WTC11 (cell line): ENCODE measurements around the gene PTPN4. TPM values are rescaled to one million over a fixed set of nuclear protein-coding genes. Genes with fewer than 3 reads are reported as not detected.

Experiments
- ATAC-seq: fragments of 200-7000 bp; cut with Tn5 transposase; 2 replicates; pipeline ENCODE4 v1.10.0; 2021; ENCODE audit warnings: mild to moderate bottlenecking, moderate library complexity
- CTCF ChIA-PET: fragments of 300-600 bp; sonication (Branson Sonifier 250); formaldehyde crosslinking; loops from one replicate; lab custom pipeline; 2021; ENCODE audit warnings: antibody characterized with exemption; lab: Charles Lee
- POLR2A ChIA-PET: fragments of 350-600 bp; sonication (Branson Sonifier 250); formaldehyde crosslinking; loops from one replicate; lab custom pipeline; 2021; ENCODE audit warnings: antibody characterized with exemption; lab: Charles Lee
- DNase-seq: peaks from one replicate; pipeline ENCODE4 v3.0.0; 2021; ENCODE audit warnings: low spot score
- H3K27ac Mint-ChIP-seq: 2 replicates; pipeline ENCODE4 v1.8.0; 2021; ENCODE audit warnings: mixed read lengths
- H3K27me3 Mint-ChIP-seq: 2 replicates; pipeline ENCODE4 v1.8.0; 2021; ENCODE audit warnings: low read depth, mild to moderate bottlenecking, moderate library complexity, mixed read lengths
- H3K36me3 Mint-ChIP-seq: 2 replicates; pipeline ENCODE4 v1.8.0; 2021; ENCODE audit warnings: mixed read lengths
- H3K4me1 Mint-ChIP-seq: 2 replicates; pipeline ENCODE4 v1.8.0; 2022; ENCODE audit warnings: mixed read lengths
- H3K4me3 Mint-ChIP-seq: 2 replicates; pipeline ENCODE4 v1.8.0; 2021; ENCODE audit warnings: mild to moderate bottlenecking, moderate library complexity, mixed read lengths
- H3K9me3 Mint-ChIP-seq: 2 replicates; pipeline ENCODE4 v1.8.0; 2021; ENCODE audit warnings: mixed read lengths
- CBFB ChIP-seq: sonication (generic); formaldehyde crosslinking; IDR thresholded peaks from 2 replicates; pipeline ENCODE4 v1.8.1; 2022; ENCODE audit warnings: mild to moderate bottlenecking, low read depth, missing genetic modification reagents
- ETV6 ChIP-seq: sonication (generic); formaldehyde crosslinking; IDR thresholded peaks from 2 replicates; pipeline ENCODE4 v1.8.1; 2022; ENCODE audit warnings: mild to moderate bottlenecking, missing genetic modification reagents
- FOXK1 ChIP-seq: sonication (generic); formaldehyde crosslinking; IDR thresholded peaks from 2 replicates; pipeline ENCODE4 v1.8.0; 2022; ENCODE audit warnings: mild to moderate bottlenecking, moderate library complexity, missing genetic modification reagents
- HMGA2 ChIP-seq: fragments of 250-450 bp; sonication (Bioruptor Pico); IDR thresholded peaks from 2 replicates; pipeline ENCODE4 v1.4.0; 2021; ENCODE audit warnings: mild to moderate bottlenecking, moderate library complexity
- MYBL2 ChIP-seq: sonication (generic); formaldehyde crosslinking; IDR thresholded peaks from 2 replicates; pipeline ENCODE4 v1.8.1; 2023; ENCODE audit warnings: mild to moderate bottlenecking, moderate library complexity, missing genetic modification reagents
- NR3C1 ChIP-seq: sonication (generic); formaldehyde crosslinking; conservative IDR thresholded peaks from 2 replicates; pipeline ENCODE4 v1.8.1; 2023; ENCODE audit warnings: low read depth, mild to moderate bottlenecking, missing genetic modification reagents
- SP1 ChIP-seq: sonication (generic); formaldehyde crosslinking; conservative IDR thresholded peaks from 2 replicates; pipeline ENCODE4 v1.8.1; 2022; ENCODE audit warnings: missing genetic modification reagents
- TEAD4 ChIP-seq: sonication (generic); formaldehyde crosslinking; IDR thresholded peaks from 2 replicates; pipeline ENCODE4 v1.8.0; 2022; ENCODE audit warnings: mild to moderate bottlenecking, missing genetic modification reagents
- ZNF219 ChIP-seq: sonication (generic); formaldehyde crosslinking; IDR thresholded peaks from 2 replicates; pipeline ENCODE4 v1.8.0; 2023; ENCODE audit warnings: missing genetic modification reagents, mild to moderate bottlenecking, borderline replicate concordance
- ZNF396 ChIP-seq: fragments of 250-450 bp; sonication (Bioruptor Pico); IDR thresholded peaks from 2 replicates; pipeline ENCODE4 v1.8.0; 2021; ENCODE audit warnings: mild to moderate bottlenecking, moderate library complexity, borderline replicate concordance
- ZNF423 ChIP-seq: fragments of 250-450 bp; sonication (Bioruptor Pico); IDR thresholded peaks from 2 replicates; pipeline ENCODE4 v2.1.2; 2022; ENCODE audit warnings: mild to moderate bottlenecking, moderate library complexity
- total RNA-seq: library from RNA; stranded (reverse); gene quantifications from 3 replicates; pipeline ENCODE4 v1.2.3, GENCODE V29; 2021
- TF ChIP-seq, protein P1 (sequence below): sonication (generic); formaldehyde crosslinking; IDR thresholded peaks from 2 replicates; pipeline ENCODE4 v1.8.1; 2022; ENCODE audit warnings: low read depth, missing genetic modification reagents, borderline replicate concordance
- TF ChIP-seq, protein P2 (sequence below): fragments of 250-450 bp; sonication (Bioruptor Pico); conservative IDR thresholded peaks from 2 replicates; pipeline ENCODE4 v1.9.0; 2021; ENCODE audit warnings: mild to moderate bottlenecking
- TF ChIP-seq, protein P3 (sequence below): sonication (generic); formaldehyde crosslinking; conservative IDR thresholded peaks from 2 replicates; pipeline ENCODE4 v1.8.1; 2023; ENCODE audit warnings: mild to moderate bottlenecking, low read depth, missing genetic modification reagents, moderate library complexity
- TF ChIP-seq, protein P4 (sequence below): fragments of 250-450 bp; sonication (Bioruptor Pico); IDR thresholded peaks from 2 replicates; pipeline ENCODE4 v1.9.0; 2021; ENCODE audit warnings: mild to moderate bottlenecking, borderline replicate concordance
- TF ChIP-seq, protein P5 (sequence below): sonication (generic); formaldehyde crosslinking; IDR thresholded peaks from 2 replicates; pipeline ENCODE4 v1.8.0; 2022; ENCODE audit warnings: mild to moderate bottlenecking, missing genetic modification reagents
- TF ChIP-seq, protein P6 (sequence below): fragments of 250-450 bp; sonication (Bioruptor Pico); IDR thresholded peaks from 2 replicates; pipeline ENCODE4 v1.9.0; 2021; ENCODE audit warnings: mild to moderate bottlenecking
- TF ChIP-seq, protein P7 (sequence below): sonication (generic); formaldehyde crosslinking; IDR thresholded peaks from 2 replicates; pipeline ENCODE4 v1.8.0; 2022; ENCODE audit warnings: mild to moderate bottlenecking, missing genetic modification reagents
- TF ChIP-seq, protein P8 (sequence below): sonication (generic); formaldehyde crosslinking; IDR thresholded peaks from 2 replicates; pipeline ENCODE4 v1.8.0; 2022; ENCODE audit warnings: mild to moderate bottlenecking, missing genetic modification reagents
- TF ChIP-seq, protein P9 (sequence below): sonication (generic); formaldehyde crosslinking; IDR thresholded peaks from 2 replicates; pipeline ENCODE4 v1.8.1; 2023; ENCODE audit warnings: mild to moderate bottlenecking, missing genetic modification reagents, moderate library complexity

The PTPN4 gene
- total RNA-seq, 1 experiment from 2014 or later = 85.8 TPM

DNA sequence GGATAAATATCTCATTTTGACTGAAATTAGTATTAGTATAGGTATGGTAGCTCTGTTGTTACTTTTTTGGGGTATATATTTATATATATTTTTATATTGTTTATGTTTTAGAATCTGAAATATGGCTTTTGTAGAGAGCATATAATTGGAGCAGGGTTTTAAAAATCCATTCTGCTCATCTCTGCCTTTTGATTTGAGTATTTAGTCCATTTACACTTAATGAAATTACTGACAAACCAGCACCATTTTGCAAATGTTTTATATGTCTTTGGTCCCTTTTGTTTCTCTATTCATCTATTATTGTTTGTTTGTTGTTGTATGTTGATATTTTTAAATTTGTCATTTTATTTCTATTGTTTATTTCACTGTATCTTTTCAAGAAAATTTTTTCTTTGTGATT lies 30.7 kb downstream of the PTPN4 start:
- peaks cover 67% of the 10 kb centered on the region for H3K36me3 Mint-ChIP-seq
- H3K4me1 Mint-ChIP-seq = peaks cover 43% of the 10 kb centered on the region
- CTCF ChIA-PET = no interaction called here
- ATAC-seq (no peak), DNase-seq (no peak)
- TF ChIP-seq, protein P1, sequence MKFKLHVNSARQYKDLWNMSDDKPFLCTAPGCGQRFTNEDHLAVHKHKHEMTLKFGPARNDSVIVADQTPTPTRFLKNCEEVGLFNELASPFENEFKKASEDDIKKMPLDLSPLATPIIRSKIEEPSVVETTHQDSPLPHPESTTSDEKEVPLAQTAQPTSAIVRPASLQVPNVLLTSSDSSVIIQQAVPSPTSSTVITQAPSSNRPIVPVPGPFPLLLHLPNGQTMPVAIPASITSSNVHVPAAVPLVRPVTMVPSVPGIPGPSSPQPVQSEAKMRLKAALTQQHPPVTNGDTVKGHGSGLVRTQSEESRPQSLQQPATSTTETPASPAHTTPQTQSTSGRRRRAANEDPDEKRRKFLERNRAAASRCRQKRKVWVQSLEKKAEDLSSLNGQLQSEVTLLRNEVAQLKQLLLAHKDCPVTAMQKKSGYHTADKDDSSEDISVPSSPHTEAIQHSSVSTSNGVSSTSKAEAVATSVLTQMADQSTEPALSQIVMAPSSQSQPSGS (CRISPR knock-in tag) = no peak
- TF ChIP-seq ZNF396 (CRISPR knock-in tag) (no peak), ZNF423 (no peak), TEAD4 (no peak), NR3C1 (no peak), HMGA2 (CRISPR knock-in tag) (no peak), MYBL2 (CRISPR knock-in tag) (no peak), FOXK1 (CRISPR knock-in tag) (no peak)
- TF ChIP-seq, protein P2, sequence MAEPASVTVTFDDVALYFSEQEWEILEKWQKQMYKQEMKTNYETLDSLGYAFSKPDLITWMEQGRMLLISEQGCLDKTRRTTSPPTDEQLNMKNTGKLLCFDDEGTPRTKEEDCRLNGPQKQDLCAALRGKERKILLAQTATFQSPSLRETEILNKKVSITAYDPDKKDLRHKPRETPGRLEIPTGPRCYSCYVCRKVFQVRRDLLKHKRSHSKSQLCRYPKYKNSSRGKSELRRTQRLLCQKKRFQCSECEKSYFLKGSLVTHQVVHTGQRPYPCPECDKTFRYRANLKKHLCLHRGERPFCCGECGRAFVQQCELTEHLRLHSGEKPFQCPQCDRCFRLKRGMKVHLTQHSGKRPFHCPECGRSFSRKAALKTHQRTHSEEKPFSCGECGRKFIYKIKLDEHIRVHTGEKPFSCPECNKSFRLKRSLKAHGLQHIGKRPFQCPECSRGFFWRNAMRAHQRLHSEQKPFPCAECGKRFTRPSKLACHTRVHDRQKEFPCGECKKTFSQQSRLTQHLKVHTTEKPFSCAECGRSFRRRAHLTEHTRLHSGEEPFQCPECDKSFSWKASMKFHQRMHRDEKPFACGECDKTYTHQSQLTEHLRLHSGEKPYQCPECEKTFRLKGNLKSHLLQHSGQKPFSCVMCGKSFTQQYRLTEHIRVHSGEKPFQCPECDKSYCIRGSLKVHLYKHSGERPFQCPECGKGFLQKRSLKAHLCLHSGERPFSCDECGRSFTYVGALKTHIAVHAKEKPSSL (CRISPR knock-in tag) = no peak
- TF ChIP-seq, protein P3, sequence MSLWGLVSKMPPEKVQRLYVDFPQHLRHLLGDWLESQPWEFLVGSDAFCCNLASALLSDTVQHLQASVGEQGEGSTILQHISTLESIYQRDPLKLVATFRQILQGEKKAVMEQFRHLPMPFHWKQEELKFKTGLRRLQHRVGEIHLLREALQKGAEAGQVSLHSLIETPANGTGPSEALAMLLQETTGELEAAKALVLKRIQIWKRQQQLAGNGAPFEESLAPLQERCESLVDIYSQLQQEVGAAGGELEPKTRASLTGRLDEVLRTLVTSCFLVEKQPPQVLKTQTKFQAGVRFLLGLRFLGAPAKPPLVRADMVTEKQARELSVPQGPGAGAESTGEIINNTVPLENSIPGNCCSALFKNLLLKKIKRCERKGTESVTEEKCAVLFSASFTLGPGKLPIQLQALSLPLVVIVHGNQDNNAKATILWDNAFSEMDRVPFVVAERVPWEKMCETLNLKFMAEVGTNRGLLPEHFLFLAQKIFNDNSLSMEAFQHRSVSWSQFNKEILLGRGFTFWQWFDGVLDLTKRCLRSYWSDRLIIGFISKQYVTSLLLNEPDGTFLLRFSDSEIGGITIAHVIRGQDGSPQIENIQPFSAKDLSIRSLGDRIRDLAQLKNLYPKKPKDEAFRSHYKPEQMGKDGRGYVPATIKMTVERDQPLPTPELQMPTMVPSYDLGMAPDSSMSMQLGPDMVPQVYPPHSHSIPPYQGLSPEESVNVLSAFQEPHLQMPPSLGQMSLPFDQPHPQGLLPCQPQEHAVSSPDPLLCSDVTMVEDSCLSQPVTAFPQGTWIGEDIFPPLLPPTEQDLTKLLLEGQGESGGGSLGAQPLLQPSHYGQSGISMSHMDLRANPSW (CRISPR knock-in tag) = no peak
- no peaks in the 10 kb centered on the region; the same call in 1 of the 2 replicates for H3K27me3 Mint-ChIP-seq
- POLR2A ChIA-PET = interaction anchor here (2.1 kb wide), 1 partner anchor 31 kb away, joined by 13 read pairs; the partner anchor contains the start of gene PTPN4
- no peak overlapping the region for H3K4me3 Mint-ChIP-seq
- H3K27ac Mint-ChIP-seq = 0 out of 2 replicates have a peak overlapping the region, but pooled peaks have one; percentile 100
- peaks cover 58% of the 10 kb centered on the region for H3K9me3 Mint-ChIP-seq

DNA sequence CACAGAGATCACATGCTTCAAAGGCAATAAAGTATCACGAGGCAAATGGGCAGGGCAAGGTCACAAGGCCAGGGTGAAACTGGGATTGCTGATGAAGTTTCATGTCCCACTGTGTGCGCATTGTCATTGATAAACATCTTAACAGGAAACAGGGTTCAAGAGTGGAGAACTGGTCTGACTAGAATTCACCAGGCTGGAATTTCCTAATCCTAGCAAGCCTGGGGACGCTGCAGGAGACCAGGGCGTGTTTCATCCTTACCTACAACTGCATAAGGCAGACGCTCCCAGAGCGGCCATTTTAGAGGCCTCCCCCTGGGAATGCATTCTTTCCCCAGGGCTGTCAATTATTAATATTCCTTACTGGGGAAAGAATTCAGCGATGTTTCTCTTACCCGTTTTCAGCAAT lies 33.2 kb downstream of the PTPN4 start:
- no peak for ATAC-seq
- DNase-seq = peak; percentile 76
- Mint-ChIP-seq H3K9me3 (peaks cover 58% of the 10 kb centered on the region), H3K4me1 (peaks cover 44% of the 10 kb centered on the region), H3K27ac (peak overlapping the region; percentile 100), H3K4me3 (peak overlapping the region; percentile 46), H3K36me3 (peaks cover 67% of the 10 kb centered on the region), H3K27me3 (no peaks in the 10 kb centered on the region; the same call in 1 of the 2 replicates)
- ChIA-PET POLR2A (no interaction called here), CTCF (no interaction called here)
- TF ChIP-seq, protein P4, sequence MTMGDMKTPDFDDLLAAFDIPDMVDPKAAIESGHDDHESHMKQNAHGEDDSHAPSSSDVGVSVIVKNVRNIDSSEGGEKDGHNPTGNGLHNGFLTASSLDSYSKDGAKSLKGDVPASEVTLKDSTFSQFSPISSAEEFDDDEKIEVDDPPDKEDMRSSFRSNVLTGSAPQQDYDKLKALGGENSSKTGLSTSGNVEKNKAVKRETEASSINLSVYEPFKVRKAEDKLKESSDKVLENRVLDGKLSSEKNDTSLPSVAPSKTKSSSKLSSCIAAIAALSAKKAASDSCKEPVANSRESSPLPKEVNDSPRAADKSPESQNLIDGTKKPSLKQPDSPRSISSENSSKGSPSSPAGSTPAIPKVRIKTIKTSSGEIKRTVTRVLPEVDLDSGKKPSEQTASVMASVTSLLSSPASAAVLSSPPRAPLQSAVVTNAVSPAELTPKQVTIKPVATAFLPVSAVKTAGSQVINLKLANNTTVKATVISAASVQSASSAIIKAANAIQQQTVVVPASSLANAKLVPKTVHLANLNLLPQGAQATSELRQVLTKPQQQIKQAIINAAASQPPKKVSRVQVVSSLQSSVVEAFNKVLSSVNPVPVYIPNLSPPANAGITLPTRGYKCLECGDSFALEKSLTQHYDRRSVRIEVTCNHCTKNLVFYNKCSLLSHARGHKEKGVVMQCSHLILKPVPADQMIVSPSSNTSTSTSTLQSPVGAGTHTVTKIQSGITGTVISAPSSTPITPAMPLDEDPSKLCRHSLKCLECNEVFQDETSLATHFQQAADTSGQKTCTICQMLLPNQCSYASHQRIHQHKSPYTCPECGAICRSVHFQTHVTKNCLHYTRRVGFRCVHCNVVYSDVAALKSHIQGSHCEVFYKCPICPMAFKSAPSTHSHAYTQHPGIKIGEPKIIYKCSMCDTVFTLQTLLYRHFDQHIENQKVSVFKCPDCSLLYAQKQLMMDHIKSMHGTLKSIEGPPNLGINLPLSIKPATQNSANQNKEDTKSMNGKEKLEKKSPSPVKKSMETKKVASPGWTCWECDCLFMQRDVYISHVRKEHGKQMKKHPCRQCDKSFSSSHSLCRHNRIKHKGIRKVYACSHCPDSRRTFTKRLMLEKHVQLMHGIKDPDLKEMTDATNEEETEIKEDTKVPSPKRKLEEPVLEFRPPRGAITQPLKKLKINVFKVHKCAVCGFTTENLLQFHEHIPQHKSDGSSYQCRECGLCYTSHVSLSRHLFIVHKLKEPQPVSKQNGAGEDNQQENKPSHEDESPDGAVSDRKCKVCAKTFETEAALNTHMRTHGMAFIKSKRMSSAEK = no peak
- TF ChIP-seq SP1 = peak; percentile 71
- peak; percentile 90 for TF ChIP-seq ETV6
- TF ChIP-seq, protein P5, sequence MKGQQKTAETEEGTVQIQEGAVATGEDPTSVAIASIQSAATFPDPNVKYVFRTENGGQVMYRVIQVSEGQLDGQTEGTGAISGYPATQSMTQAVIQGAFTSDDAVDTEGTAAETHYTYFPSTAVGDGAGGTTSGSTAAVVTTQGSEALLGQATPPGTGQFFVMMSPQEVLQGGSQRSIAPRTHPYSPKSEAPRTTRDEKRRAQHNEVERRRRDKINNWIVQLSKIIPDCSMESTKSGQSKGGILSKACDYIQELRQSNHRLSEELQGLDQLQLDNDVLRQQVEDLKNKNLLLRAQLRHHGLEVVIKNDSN (CRISPR knock-in tag) = peak; percentile 75
- peak; percentile 79 for TF ChIP-seq FOXK1 (CRISPR knock-in tag)
- TF ChIP-seq, protein P6, sequence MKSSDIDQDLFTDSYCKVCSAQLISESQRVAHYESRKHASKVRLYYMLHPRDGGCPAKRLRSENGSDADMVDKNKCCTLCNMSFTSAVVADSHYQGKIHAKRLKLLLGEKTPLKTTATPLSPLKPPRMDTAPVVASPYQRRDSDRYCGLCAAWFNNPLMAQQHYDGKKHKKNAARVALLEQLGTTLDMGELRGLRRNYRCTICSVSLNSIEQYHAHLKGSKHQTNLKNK = no peak
- TF ChIP-seq, protein P7, sequence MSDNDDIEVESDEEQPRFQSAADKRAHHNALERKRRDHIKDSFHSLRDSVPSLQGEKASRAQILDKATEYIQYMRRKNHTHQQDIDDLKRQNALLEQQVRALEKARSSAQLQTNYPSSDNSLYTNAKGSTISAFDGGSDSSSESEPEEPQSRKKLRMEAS (CRISPR knock-in tag) = peak; percentile 47; the same call in 1 of the 2 replicates
- TF ChIP-seq, protein P8, sequence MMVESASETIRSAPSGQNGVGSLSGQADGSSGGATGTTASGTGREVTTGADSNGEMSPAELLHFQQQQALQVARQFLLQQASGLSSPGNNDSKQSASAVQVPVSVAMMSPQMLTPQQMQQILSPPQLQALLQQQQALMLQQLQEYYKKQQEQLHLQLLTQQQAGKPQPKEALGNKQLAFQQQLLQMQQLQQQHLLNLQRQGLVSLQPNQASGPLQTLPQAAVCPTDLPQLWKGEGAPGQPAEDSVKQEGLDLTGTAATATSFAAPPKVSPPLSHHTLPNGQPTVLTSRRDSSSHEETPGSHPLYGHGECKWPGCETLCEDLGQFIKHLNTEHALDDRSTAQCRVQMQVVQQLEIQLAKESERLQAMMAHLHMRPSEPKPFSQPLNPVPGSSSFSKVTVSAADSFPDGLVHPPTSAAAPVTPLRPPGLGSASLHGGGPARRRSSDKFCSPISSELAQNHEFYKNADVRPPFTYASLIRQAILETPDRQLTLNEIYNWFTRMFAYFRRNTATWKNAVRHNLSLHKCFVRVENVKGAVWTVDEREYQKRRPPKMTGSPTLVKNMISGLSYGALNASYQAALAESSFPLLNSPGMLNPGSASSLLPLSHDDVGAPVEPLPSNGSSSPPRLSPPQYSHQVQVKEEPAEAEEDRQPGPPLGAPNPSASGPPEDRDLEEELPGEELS = peak; percentile 95
- TF ChIP-seq, protein P9, sequence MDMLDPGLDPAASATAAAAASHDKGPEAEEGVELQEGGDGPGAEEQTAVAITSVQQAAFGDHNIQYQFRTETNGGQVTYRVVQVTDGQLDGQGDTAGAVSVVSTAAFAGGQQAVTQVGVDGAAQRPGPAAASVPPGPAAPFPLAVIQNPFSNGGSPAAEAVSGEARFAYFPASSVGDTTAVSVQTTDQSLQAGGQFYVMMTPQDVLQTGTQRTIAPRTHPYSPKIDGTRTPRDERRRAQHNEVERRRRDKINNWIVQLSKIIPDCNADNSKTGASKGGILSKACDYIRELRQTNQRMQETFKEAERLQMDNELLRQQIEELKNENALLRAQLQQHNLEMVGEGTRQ (CRISPR knock-in tag) = peak; percentile 79
- no peak for TF ChIP-seq ZNF219
- TF ChIP-seq CBFB (CRISPR knock-in tag) = no peak
